Activated CD4-positive, alpha-beta T cell treated with anti-CD3 and anti-CD28 coated beads, Interleukin-2, amount 10 ng/mL, durations not matched to agents 7 days and 5 days (primary cell): ENCODE measurements around the gene TMEM218. TPM values are rescaled to one million over a fixed set of nuclear protein-coding genes. Genes with fewer than 3 reads are reported as not detected.
A peak's percentile ranks its signal among the peaks of the same experiment; 100 is the strongest.

Experiments used
- CTCF ChIA-PET: fragments of 350-600 bp; sonication (Branson Sonifier 250); formaldehyde crosslinking; loops from one replicate; lab custom pipeline; 2021; ENCODE audit warnings: antibody characterized with exemption; lab: Charles Lee
- POLR2A ChIA-PET: fragments of 350-600 bp; sonication (Branson Sonifier 250); formaldehyde crosslinking; loops from one replicate; lab custom pipeline; 2021; ENCODE audit warnings: antibody characterized with exemption; lab: Charles Lee
- DNase-seq: peaks from one replicate; pipeline ENCODE4 v3.0.0-alpha.2; 2020
- H3K27ac Mint-ChIP-seq: one replicate; pipeline ENCODE4 v1.8.0; 2021; ENCODE audit warnings: mild to moderate bottlenecking, moderate library complexity, mixed read lengths
- H3K27me3 Mint-ChIP-seq: one replicate; pipeline ENCODE4 v1.8.0; 2021; ENCODE audit warnings: mixed read lengths
- H3K36me3 Mint-ChIP-seq: one replicate; pipeline ENCODE4 v1.8.0; 2021; ENCODE audit warnings: low read depth, mixed read lengths
- H3K4me1 Mint-ChIP-seq: one replicate; pipeline ENCODE4 v1.8.0; 2021; ENCODE audit warnings: mixed read lengths
- H3K4me3 Mint-ChIP-seq: one replicate; pipeline ENCODE4 v1.8.0; 2021; ENCODE audit warnings: mild to moderate bottlenecking, moderate library complexity, mixed read lengths
- H3K9me3 Mint-ChIP-seq: one replicate; pipeline ENCODE4 v1.8.0; 2021; ENCODE audit warnings: mixed read lengths
- total RNA-seq, 2 experiments: library from RNA; stranded (reverse); gene quantifications; one replicate each; pipeline ENCODE4 v1.2.3, GENCODE V29; 2021

The TMEM218 gene
- total RNA-seq, 2 experiments from 2014 or later = 16.3 to 16.9 TPM

GRCh38 chr11:125086633-125087296, 24.7 kb downstream of the TMEM218 start:
- no peak for DNase-seq
- Mint-ChIP-seq H3K9me3 (no peaks in the 10 kb centered on the region), H3K27ac (no peak overlapping the region), H3K36me3 (no peaks in the 10 kb centered on the region), H3K4me1 (no peaks in the 10 kb centered on the region), H3K4me3 (no peak overlapping the region), H3K27me3 (no peaks in the 10 kb centered on the region)
- ChIA-PET CTCF (no interaction called here), POLR2A (no interaction called here)

- no peak overlapping the region for H3K27ac Mint-ChIP-seq
- no peak overlapping the region for H3K4me3 Mint-ChIP-seq
- no peaks in the 10 kb centered on the region for H3K36me3 Mint-ChIP-seq
- ChIA-PET POLR2A (no interaction called here), CTCF (no interaction called here)
- no peak for DNase-seq
- no peaks in the 10 kb centered on the region for H3K27me3 Mint-ChIP-seq
- H3K9me3 Mint-ChIP-seq = no peaks in the 10 kb centered on the region
- no peaks in the 10 kb centered on the region for H3K4me1 Mint-ChIP-seq
Measured at GRCh38 chr11:125085301-125086081, 25.9 kb downstream of the TMEM218 start.

GRCh38 chr11:125084761-125085231, 26.6 kb downstream of the TMEM218 start:
- Mint-ChIP-seq H3K9me3 (no peaks in the 10 kb centered on the region), H3K27me3 (no peaks in the 10 kb centered on the region)
- no peak for DNase-seq

GRCh38 chr11:125084057-125084416, 27.4 kb downstream of the TMEM218 start:
- CTCF ChIA-PET = interaction anchor here (0.8 to 1.1 kb wide), 2 partner anchors 15 to 16 kb away, joined by 3 read pairs; no protein-coding TSS in a partner anchor
- H3K27me3 Mint-ChIP-seq = no peaks in the 10 kb centered on the region
- no peak overlapping the region for H3K4me3 Mint-ChIP-seq
- no peak for DNase-seq
- H3K27ac Mint-ChIP-seq = no peak overlapping the region
- H3K36me3 Mint-ChIP-seq = no peaks in the 10 kb centered on the region
- POLR2A ChIA-PET = no interaction called here
- H3K4me1 Mint-ChIP-seq = no peaks in the 10 kb centered on the region
- no peaks in the 10 kb centered on the region for H3K9me3 Mint-ChIP-seq

More at GRCh38 chr11:125084761-125085231, 26.6 kb downstream of the TMEM218 start:
- CTCF ChIA-PET = no interaction called here
- H3K27ac Mint-ChIP-seq = no peak overlapping the region
- POLR2A ChIA-PET = no interaction called here
- H3K4me3 Mint-ChIP-seq = no peak overlapping the region
- H3K4me1 Mint-ChIP-seq = no peaks in the 10 kb centered on the region
- H3K36me3 Mint-ChIP-seq = no peaks in the 10 kb centered on the region

- no peak overlapping the region for H3K27ac Mint-ChIP-seq
- H3K4me1 Mint-ChIP-seq = no peaks in the 10 kb centered on the region
- POLR2A ChIA-PET = no interaction called here
- H3K9me3 Mint-ChIP-seq = no peaks in the 10 kb centered on the region
- no peak overlapping the region for H3K4me3 Mint-ChIP-seq
- no peaks in the 10 kb centered on the region for H3K36me3 Mint-ChIP-seq
- CTCF ChIA-PET = interaction anchor here (0.8 to 1.2 kb wide), 3 partner anchors 8 to 16 kb away, joined by 3 to 5 read pairs (median 3); no protein-coding TSS in a partner anchor
- H3K27me3 Mint-ChIP-seq = no peaks in the 10 kb centered on the region
- no peak for DNase-seq
Measured at GRCh38 chr11:125083312-125084056, 27.9 kb downstream of the TMEM218 start.

- Mint-ChIP-seq H3K27me3 (no peaks in the 10 kb centered on the region), H3K27ac (no peak overlapping the region), H3K4me3 (no peak overlapping the region), H3K4me1 (no peaks in the 10 kb centered on the region), H3K9me3 (no peaks in the 10 kb centered on the region), H3K36me3 (no peaks in the 10 kb centered on the region)
- ChIA-PET CTCF (interaction anchor here (1.1 to 1.2 kb wide), 2 partner anchors 9 to 14 kb away, joined by 3 to 5 read pairs; no protein-coding TSS in a partner anchor), POLR2A (no interaction called here)
- no peak for DNase-seq
Measured at GRCh38 chr11:125082611-125083311, 28.7 kb downstream of the TMEM218 start.

- Mint-ChIP-seq H3K27ac (no peak overlapping the region), H3K4me3 (no peak overlapping the region), H3K9me3 (no peaks in the 10 kb centered on the region), H3K36me3 (no peaks in the 10 kb centered on the region), H3K4me1 (no peaks in the 10 kb centered on the region), H3K27me3 (no peaks in the 10 kb centered on the region)
- CTCF ChIA-PET = interaction anchor here (0.6 to 1.2 kb wide), 2 partner anchors 10 to 284 kb away, joined by 3 to 5 read pairs; no protein-coding TSS in a partner anchor
- POLR2A ChIA-PET = no interaction called here
- no peak for DNase-seq
Measured at GRCh38 chr11:125082040-125082439, 29.4 kb downstream of the TMEM218 start.

- no peak for DNase-seq
- no peaks in the 10 kb centered on the region for H3K4me1 Mint-ChIP-seq
- H3K9me3 Mint-ChIP-seq = no peaks in the 10 kb centered on the region
- no peak overlapping the region for H3K4me3 Mint-ChIP-seq
- CTCF ChIA-PET = no interaction called here
- H3K27me3 Mint-ChIP-seq = no peaks in the 10 kb centered on the region
- H3K36me3 Mint-ChIP-seq = no peaks in the 10 kb centered on the region
- POLR2A ChIA-PET = no interaction called here
- no peak overlapping the region for H3K27ac Mint-ChIP-seq
Measured at GRCh38 chr11:125081098-125081798, 30.2 kb downstream of the TMEM218 start.

- no peaks in the 10 kb centered on the region for H3K4me1 Mint-ChIP-seq
- no peak overlapping the region for H3K4me3 Mint-ChIP-seq
- H3K36me3 Mint-ChIP-seq = no peaks in the 10 kb centered on the region
- ChIA-PET CTCF (interaction anchor here (4.1 kb wide), 1 partner anchor 10 kb away, joined by 14 read pairs; no protein-coding TSS in a partner anchor), POLR2A (no interaction called here)
- peak overlapping the region; percentile 42 for H3K27ac Mint-ChIP-seq
- DNase-seq = no peak
- no peaks in the 10 kb centered on the region for H3K9me3 Mint-ChIP-seq
- H3K27me3 Mint-ChIP-seq = no peaks in the 10 kb centered on the region
Measured at GRCh38 chr11:125080531-125080911, 30.9 kb downstream of the TMEM218 start.

- H3K27me3 Mint-ChIP-seq = no peaks in the 10 kb centered on the region
- ChIA-PET POLR2A (no interaction called here), CTCF (interaction anchor here (4.1 kb wide), 1 partner anchor 11 kb away, joined by 14 read pairs; no protein-coding TSS in a partner anchor)
- no peaks in the 10 kb centered on the region for H3K9me3 Mint-ChIP-seq
- H3K4me3 Mint-ChIP-seq = no peak overlapping the region
- no peak for DNase-seq
- H3K36me3 Mint-ChIP-seq = no peaks in the 10 kb centered on the region
- no peak overlapping the region for H3K27ac Mint-ChIP-seq
- no peaks in the 10 kb centered on the region for H3K4me1 Mint-ChIP-seq
Measured at GRCh38 chr11:125079878-125080530, 31.4 kb downstream of the TMEM218 start.

- Mint-ChIP-seq H3K27ac (no peak overlapping the region), H3K36me3 (no peaks in the 10 kb centered on the region), H3K9me3 (no peaks in the 10 kb centered on the region), H3K4me3 (no peak overlapping the region), H3K27me3 (no peaks in the 10 kb centered on the region), H3K4me1 (no peaks in the 10 kb centered on the region)
- DNase-seq = no peak
- ChIA-PET POLR2A (no interaction called here), CTCF (interaction anchor here (0.8 to 4.1 kb wide), 3 partner anchors 9 to 32 kb away, joined by 3 to 14 read pairs (median 3); partner anchors contain the start of gene TMEM218)
Measured at GRCh38 chr11:125079151-125079877, 32.1 kb downstream of the TMEM218 start.
